Measurements from ENCODE around the gene ACP2.
"Not testable (repeated sequence)": the region's sequence is repeated elsewhere in the genome, so short reads cannot be mapped to it uniquely, and the experiment has no call there.

ACP2 gene

GRCh38 chr11:47213950-47214565, 34.6 kb downstream of the ACP2 start:
- peak overlapping the region; percentile 98 for H3K9ac ChIP-seq (ENCODE audit: low read length)

GRCh38 chr11:47212938-47213337, 35.7 kb downstream of the ACP2 start:
- H3K4me3 ChIP-seq (ENCODE audit: low read length), result no peak overlapping the region
- H3K9ac ChIP-seq (ENCODE audit: low read length), result no peak overlapping the region
- peaks cover 12% of the 10 kb centered on the region for H3K4me1 ChIP-seq (ENCODE audit: control insufficient read depth, low read depth, low read length)
- H3K36me3 ChIP-seq (ENCODE audit: control insufficient read depth, low read depth, low read length), result no peaks in the 10 kb centered on the region
- no peaks in the 10 kb centered on the region for H3K9me3 ChIP-seq (ENCODE audit: control insufficient read depth, low read depth, low read length)
- no peak overlapping the region for H3K27ac ChIP-seq (ENCODE audit: low read length)
- H3K27me3 ChIP-seq (ENCODE audit: control insufficient read depth, insufficient read depth, low read length), result no peaks in the 10 kb centered on the region

More at GRCh38 chr11:47213950-47214565, 34.6 kb downstream of the ACP2 start:
- peak overlapping the region; percentile 83 for H3K4me3 ChIP-seq (ENCODE audit: low read length)
- H3K36me3 ChIP-seq (ENCODE audit: control insufficient read depth, low read depth, low read length), result no peaks in the 10 kb centered on the region
- peaks cover 12% of the 10 kb centered on the region for H3K4me1 ChIP-seq (ENCODE audit: control insufficient read depth, low read depth, low read length)
- H3K27ac ChIP-seq (ENCODE audit: low read length), result peak overlapping the region; percentile 24
- no peaks in the 10 kb centered on the region for H3K27me3 ChIP-seq (ENCODE audit: control insufficient read depth, insufficient read depth, low read length)
- no peaks in the 10 kb centered on the region for H3K9me3 ChIP-seq (ENCODE audit: control insufficient read depth, low read depth, low read length)

GRCh38 chr11:47208628-47209027, 40.0 kb downstream of the ACP2 start:
- Histone ChIP-seq H3K4me3 (ENCODE audit: low read length) (no peak overlapping the region), H3K36me3 (ENCODE audit: control insufficient read depth, low read depth, low read length) (no peaks in the 10 kb centered on the region), H3K9ac (ENCODE audit: low read length) (no peak overlapping the region), H3K27me3 (ENCODE audit: control insufficient read depth, insufficient read depth, low read length) (no peaks in the 10 kb centered on the region), H3K27ac (ENCODE audit: low read length) (no peak overlapping the region), H3K9me3 (ENCODE audit: control insufficient read depth, low read depth, low read length) (no peaks in the 10 kb centered on the region), H3K4me1 (ENCODE audit: control insufficient read depth, low read depth, low read length) (peaks cover 8% of the 10 kb centered on the region)

- not testable (repeated sequence) for H3K27ac ChIP-seq (ENCODE audit: low read length); H3K36me3 ChIP-seq (ENCODE audit: control insufficient read depth, low read depth, low read length); H3K4me3 ChIP-seq (ENCODE audit: low read length); H3K9ac ChIP-seq (ENCODE audit: low read length); H3K27me3 ChIP-seq (ENCODE audit: control insufficient read depth, insufficient read depth, low read length); H3K4me1 ChIP-seq (ENCODE audit: control insufficient read depth, low read depth, low read length); H3K9me3 ChIP-seq (ENCODE audit: control insufficient read depth, low read depth, low read length)
These were observed 40.5 kb downstream of the ACP2 start for GRCh38 chr11:47208008-47208552.

GRCh38 chr11:47207459-47207858, 41.2 kb downstream of the ACP2 start:
- H3K27me3 ChIP-seq (ENCODE audit: control insufficient read depth, insufficient read depth, low read length), result no peaks in the 10 kb centered on the region
- no peak overlapping the region for H3K9ac ChIP-seq (ENCODE audit: low read length)
- no peaks in the 10 kb centered on the region for H3K36me3 ChIP-seq (ENCODE audit: control insufficient read depth, low read depth, low read length)
- H3K4me3 ChIP-seq (ENCODE audit: low read length), result no peak overlapping the region
- H3K9me3 ChIP-seq (ENCODE audit: control insufficient read depth, low read depth, low read length), result no peaks in the 10 kb centered on the region
- H3K4me1 ChIP-seq (ENCODE audit: control insufficient read depth, low read depth, low read length), result peaks cover 8% of the 10 kb centered on the region
- H3K27ac ChIP-seq (ENCODE audit: low read length), result no peak overlapping the region

GRCh38 chr11:47206577-47206976, 42.0 kb downstream of the ACP2 start:
- H3K36me3 ChIP-seq (ENCODE audit: control insufficient read depth, low read depth, low read length); H3K27ac ChIP-seq (ENCODE audit: low read length); H3K27me3 ChIP-seq (ENCODE audit: control insufficient read depth, insufficient read depth, low read length); H3K9ac ChIP-seq (ENCODE audit: low read length); H3K9me3 ChIP-seq (ENCODE audit: control insufficient read depth, low read depth, low read length); H3K4me1 ChIP-seq (ENCODE audit: control insufficient read depth, low read depth, low read length); H3K4me3 ChIP-seq (ENCODE audit: low read length): not testable (repeated sequence)

GRCh38 chr11:47204637-47204989, 44.0 kb downstream of the ACP2 start:
- no peaks in the 10 kb centered on the region for H3K9me3 ChIP-seq (ENCODE audit: control insufficient read depth, low read depth, low read length)
- no peak overlapping the region for H3K4me3 ChIP-seq (ENCODE audit: low read length)
- no peak overlapping the region for H3K27ac ChIP-seq (ENCODE audit: low read length)
- no peak overlapping the region for H3K9ac ChIP-seq (ENCODE audit: low read length)
- H3K36me3 ChIP-seq (ENCODE audit: control insufficient read depth, low read depth, low read length), result no peaks in the 10 kb centered on the region
- no peaks in the 10 kb centered on the region for H3K27me3 ChIP-seq (ENCODE audit: control insufficient read depth, insufficient read depth, low read length)
- peaks cover 8% of the 10 kb centered on the region for H3K4me1 ChIP-seq (ENCODE audit: control insufficient read depth, low read depth, low read length)

- Histone ChIP-seq H3K4me1 (ENCODE audit: control insufficient read depth, low read depth, low read length) (peaks cover 8% of the 10 kb centered on the region), H3K4me3 (ENCODE audit: low read length) (no peak overlapping the region), H3K27ac (ENCODE audit: low read length) (no peak overlapping the region), H3K9ac (ENCODE audit: low read length) (no peak overlapping the region), H3K36me3 (ENCODE audit: control insufficient read depth, low read depth, low read length) (no peaks in the 10 kb centered on the region), H3K27me3 (ENCODE audit: control insufficient read depth, insufficient read depth, low read length) (no peaks in the 10 kb centered on the region), H3K9me3 (ENCODE audit: control insufficient read depth, low read depth, low read length) (no peaks in the 10 kb centered on the region)
These were observed 46.0 kb downstream of the ACP2 start for GRCh38 chr11:47202576-47202975.

GRCh38 chr11:47201015-47201414, 47.6 kb downstream of the ACP2 start:
- no peak overlapping the region for H3K27ac ChIP-seq (ENCODE audit: low read length)
- no peaks in the 10 kb centered on the region for H3K9me3 ChIP-seq (ENCODE audit: control insufficient read depth, low read depth, low read length)
- H3K9ac ChIP-seq (ENCODE audit: low read length), result no peak overlapping the region
- H3K4me3 ChIP-seq (ENCODE audit: low read length), result no peak overlapping the region
- peaks cover 8% of the 10 kb centered on the region for H3K4me1 ChIP-seq (ENCODE audit: control insufficient read depth, low read depth, low read length)
- no peaks in the 10 kb centered on the region for H3K27me3 ChIP-seq (ENCODE audit: control insufficient read depth, insufficient read depth, low read length)
- H3K36me3 ChIP-seq (ENCODE audit: control insufficient read depth, low read depth, low read length), result no peaks in the 10 kb centered on the region

GRCh38 chr11:47198161-47198560, 50.5 kb downstream of the ACP2 start:
- H3K27me3 ChIP-seq (ENCODE audit: control insufficient read depth, insufficient read depth, low read length); H3K4me3 ChIP-seq (ENCODE audit: low read length); H3K9me3 ChIP-seq (ENCODE audit: control insufficient read depth, low read depth, low read length); H3K4me1 ChIP-seq (ENCODE audit: control insufficient read depth, low read depth, low read length); H3K36me3 ChIP-seq (ENCODE audit: control insufficient read depth, low read depth, low read length); H3K9ac ChIP-seq (ENCODE audit: low read length); H3K27ac ChIP-seq (ENCODE audit: low read length): not testable (repeated sequence)

GRCh38 chr11:47192111-47192510, 56.5 kb downstream of the ACP2 start:
- no peaks in the 10 kb centered on the region for H3K36me3 ChIP-seq (ENCODE audit: control insufficient read depth, low read depth, low read length)
- H3K9ac ChIP-seq (ENCODE audit: low read length), result no peak overlapping the region
- peaks cover 24% of the 10 kb centered on the region for H3K27me3 ChIP-seq (ENCODE audit: control insufficient read depth, insufficient read depth, low read length)
- no peak overlapping the region for H3K27ac ChIP-seq (ENCODE audit: low read length)
- no peaks in the 10 kb centered on the region for H3K9me3 ChIP-seq (ENCODE audit: control insufficient read depth, low read depth, low read length)
- H3K4me3 ChIP-seq (ENCODE audit: low read length), result no peak overlapping the region
- H3K4me1 ChIP-seq (ENCODE audit: control insufficient read depth, low read depth, low read length), result peaks cover 8% of the 10 kb centered on the region

GRCh38 chr11:47191137-47191536, 57.5 kb downstream of the ACP2 start:
- H3K4me1 ChIP-seq (ENCODE audit: control insufficient read depth, low read depth, low read length); H3K4me3 ChIP-seq (ENCODE audit: low read length); H3K9ac ChIP-seq (ENCODE audit: low read length); H3K27ac ChIP-seq (ENCODE audit: low read length); H3K9me3 ChIP-seq (ENCODE audit: control insufficient read depth, low read depth, low read length); H3K36me3 ChIP-seq (ENCODE audit: control insufficient read depth, low read depth, low read length): not testable (repeated sequence)
- H3K27me3 ChIP-seq (ENCODE audit: control insufficient read depth, insufficient read depth, low read length), result peaks cover 31% of the 10 kb centered on the region

Data from iPS-18a (cell line).